WTC11 (cell line): ENCODE results near the gene UROC1.

Source experiments
- AFF4 ChIP-seq: sonication (generic); formaldehyde crosslinking; IDR thresholded peaks from 2 replicates; pipeline ENCODE4 v1.8.1; 2023; ENCODE audit warnings: mild to moderate bottlenecking, missing genetic modification reagents, borderline replicate concordance
- CREB1 ChIP-seq: sonication (generic); formaldehyde crosslinking; IDR thresholded peaks from 2 replicates; pipeline ENCODE4 v1.8.0; 2023; ENCODE audit warnings: mild to moderate bottlenecking, missing genetic modification reagents
- NR2C2 ChIP-seq: sonication (generic); formaldehyde crosslinking; IDR thresholded peaks from 2 replicates; pipeline ENCODE4 v1.8.0; 2022; ENCODE audit warnings: mild to moderate bottlenecking, missing genetic modification reagents
- PREB ChIP-seq: sonication (generic); formaldehyde crosslinking; IDR thresholded peaks from 2 replicates; pipeline ENCODE4 v1.8.1; 2022; ENCODE audit warnings: mild to moderate bottlenecking, missing genetic modification reagents, moderate library complexity, borderline replicate concordance
- ZNF423 ChIP-seq: fragments of 250-450 bp; sonication (Bioruptor Pico); IDR thresholded peaks from 2 replicates; pipeline ENCODE4 v2.1.2; 2022; ENCODE audit warnings: mild to moderate bottlenecking, moderate library complexity
- TF ChIP-seq, protein P1 (sequence below): fragments of 200-600 bp; IDR thresholded peaks from 2 replicates; pipeline ENCODE4 v1.8.0; 2022; ENCODE audit warnings: antibody characterized with exemption
- TF ChIP-seq, protein P2 (sequence below): sonication (generic); formaldehyde crosslinking; IDR thresholded peaks from 2 replicates; pipeline ENCODE4 v1.8.1; 2023; ENCODE audit warnings: mild to moderate bottlenecking, missing genetic modification reagents, moderate library complexity

DNA sequence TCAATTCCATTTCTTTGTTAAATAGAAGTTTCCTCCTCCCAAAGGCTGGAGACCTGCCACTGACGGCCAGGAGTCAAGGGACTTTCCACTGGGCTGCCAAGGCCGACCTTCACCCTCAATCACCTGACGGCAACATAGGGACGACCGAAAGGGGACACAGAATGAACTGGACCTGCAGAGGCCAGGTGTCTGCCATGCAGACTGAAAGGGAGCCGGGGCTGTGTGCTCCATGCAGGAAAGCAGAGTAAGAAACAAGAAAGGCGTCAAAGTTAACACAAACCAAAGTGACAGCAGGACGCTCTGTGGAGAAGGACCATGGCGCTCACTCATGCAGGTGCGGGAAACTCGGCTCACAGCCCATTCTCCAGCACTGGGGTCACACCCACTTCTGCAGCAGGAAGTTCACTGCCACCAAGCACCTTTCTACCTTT is 67.9 kb downstream of the UROC1 start:
- TF ChIP-seq ZNF423 (CRISPR knock-in tag) (no peak), AFF4 (no peak), CREB1 (no peak), NR2C2 (CRISPR knock-in tag) (no peak), PREB (CRISPR knock-in tag) (no peak)
- TF ChIP-seq, protein P1, sequence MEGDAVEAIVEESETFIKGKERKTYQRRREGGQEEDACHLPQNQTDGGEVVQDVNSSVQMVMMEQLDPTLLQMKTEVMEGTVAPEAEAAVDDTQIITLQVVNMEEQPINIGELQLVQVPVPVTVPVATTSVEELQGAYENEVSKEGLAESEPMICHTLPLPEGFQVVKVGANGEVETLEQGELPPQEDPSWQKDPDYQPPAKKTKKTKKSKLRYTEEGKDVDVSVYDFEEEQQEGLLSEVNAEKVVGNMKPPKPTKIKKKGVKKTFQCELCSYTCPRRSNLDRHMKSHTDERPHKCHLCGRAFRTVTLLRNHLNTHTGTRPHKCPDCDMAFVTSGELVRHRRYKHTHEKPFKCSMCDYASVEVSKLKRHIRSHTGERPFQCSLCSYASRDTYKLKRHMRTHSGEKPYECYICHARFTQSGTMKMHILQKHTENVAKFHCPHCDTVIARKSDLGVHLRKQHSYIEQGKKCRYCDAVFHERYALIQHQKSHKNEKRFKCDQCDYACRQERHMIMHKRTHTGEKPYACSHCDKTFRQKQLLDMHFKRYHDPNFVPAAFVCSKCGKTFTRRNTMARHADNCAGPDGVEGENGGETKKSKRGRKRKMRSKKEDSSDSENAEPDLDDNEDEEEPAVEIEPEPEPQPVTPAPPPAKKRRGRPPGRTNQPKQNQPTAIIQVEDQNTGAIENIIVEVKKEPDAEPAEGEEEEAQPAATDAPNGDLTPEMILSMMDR: no peak
- TF ChIP-seq, protein P2, sequence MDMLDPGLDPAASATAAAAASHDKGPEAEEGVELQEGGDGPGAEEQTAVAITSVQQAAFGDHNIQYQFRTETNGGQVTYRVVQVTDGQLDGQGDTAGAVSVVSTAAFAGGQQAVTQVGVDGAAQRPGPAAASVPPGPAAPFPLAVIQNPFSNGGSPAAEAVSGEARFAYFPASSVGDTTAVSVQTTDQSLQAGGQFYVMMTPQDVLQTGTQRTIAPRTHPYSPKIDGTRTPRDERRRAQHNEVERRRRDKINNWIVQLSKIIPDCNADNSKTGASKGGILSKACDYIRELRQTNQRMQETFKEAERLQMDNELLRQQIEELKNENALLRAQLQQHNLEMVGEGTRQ (CRISPR knock-in tag): no peak
